ENCODE results near the gene ZP4.

DNA sequence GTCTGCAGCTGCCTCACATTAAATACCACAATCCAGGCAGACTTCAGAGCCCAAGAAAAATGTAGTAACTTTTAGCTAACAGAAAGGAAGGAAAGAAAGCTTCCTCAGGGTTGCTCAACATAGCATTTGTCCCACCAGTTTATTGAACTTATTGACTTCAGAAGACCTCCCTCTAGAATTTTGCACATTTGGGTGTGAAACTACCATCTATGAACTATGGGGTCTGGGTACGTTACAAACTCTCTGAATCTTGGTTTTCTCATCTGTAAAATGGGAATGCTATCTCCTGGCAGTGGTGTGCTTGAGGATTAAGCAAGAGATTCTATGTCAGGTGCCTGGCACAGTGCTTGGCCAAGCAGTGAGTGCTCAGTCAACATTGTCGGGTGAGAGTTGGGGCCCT is at the start of gene ZP4:
- TF ChIP-seq, protein P1, sequence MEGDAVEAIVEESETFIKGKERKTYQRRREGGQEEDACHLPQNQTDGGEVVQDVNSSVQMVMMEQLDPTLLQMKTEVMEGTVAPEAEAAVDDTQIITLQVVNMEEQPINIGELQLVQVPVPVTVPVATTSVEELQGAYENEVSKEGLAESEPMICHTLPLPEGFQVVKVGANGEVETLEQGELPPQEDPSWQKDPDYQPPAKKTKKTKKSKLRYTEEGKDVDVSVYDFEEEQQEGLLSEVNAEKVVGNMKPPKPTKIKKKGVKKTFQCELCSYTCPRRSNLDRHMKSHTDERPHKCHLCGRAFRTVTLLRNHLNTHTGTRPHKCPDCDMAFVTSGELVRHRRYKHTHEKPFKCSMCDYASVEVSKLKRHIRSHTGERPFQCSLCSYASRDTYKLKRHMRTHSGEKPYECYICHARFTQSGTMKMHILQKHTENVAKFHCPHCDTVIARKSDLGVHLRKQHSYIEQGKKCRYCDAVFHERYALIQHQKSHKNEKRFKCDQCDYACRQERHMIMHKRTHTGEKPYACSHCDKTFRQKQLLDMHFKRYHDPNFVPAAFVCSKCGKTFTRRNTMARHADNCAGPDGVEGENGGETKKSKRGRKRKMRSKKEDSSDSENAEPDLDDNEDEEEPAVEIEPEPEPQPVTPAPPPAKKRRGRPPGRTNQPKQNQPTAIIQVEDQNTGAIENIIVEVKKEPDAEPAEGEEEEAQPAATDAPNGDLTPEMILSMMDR (IDR thresholded peaks at IDR 0.05): no peak
- TF ChIP-seq POLR2A (IDR thresholded peaks at IDR 0.05): no peak
